Hematopoietic multipotent progenitor cell treated with erythropoietin and hydrocortisone succinate and interleukin-3 and kit ligand, for 6 days (in vitro differentiated cells): ENCODE results near the gene SLAMF8.

Experiments used
- DNase-seq: peaks from one replicate; pipeline ENCODE4 v3.0.0-alpha.2; 2015

Gene SLAMF8

DNA sequence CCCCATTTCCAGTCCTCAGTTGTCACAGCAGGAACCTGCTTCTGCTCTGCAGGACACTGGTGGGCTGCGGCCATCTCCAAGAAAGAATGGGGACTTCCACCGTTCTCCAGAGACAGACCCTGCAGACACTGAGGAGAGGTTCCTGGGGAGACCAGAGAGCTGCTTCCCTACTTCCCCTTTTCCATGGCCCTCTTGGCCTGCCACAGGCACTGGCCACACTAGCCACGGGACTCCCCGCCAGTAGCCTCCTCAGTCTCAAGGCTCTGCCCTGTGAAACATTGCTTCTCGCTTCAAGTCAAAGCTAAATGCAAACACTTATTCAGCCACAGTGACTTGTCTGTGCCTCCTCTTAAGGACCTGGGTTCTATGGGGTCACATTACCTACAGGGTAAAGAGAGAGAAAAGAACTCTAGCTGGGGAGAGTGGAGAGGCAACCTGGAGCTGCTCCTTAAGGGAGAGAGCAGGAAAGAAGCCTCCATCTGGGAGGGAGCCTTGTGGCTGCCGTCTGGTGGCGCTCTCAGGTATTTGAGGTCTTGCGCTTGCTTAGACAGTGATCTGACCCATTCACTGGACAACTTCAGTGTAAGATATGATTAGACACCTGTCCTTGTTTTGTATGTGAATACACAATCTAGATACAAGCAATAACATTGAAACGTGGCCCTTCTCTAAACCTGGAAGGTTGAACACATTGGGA lies 5.4 kb upstream of the SLAMF8 start:
- DNase-seq, result no peak

DNA sequence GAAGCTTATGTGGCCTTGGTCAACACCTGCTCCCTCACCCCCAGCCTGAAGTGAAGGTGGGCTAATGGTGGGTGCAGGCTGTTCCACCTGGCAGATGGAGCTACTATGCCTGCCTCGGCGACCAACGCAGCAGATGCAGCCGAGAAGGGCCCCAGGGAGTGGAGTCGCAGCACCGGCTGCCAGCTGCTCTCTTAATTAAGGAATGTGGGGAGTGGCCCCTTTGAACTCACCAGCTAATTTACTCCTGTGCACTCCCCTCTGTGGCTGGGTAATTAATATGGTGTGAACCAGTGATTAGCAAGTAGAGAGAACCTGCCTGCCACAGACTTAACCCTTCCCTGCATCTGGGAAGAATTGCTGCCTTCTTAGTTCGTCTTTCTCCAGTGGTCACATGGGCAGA lies 3.3 kb upstream of the SLAMF8 start:
- no peak for DNase-seq

- DNase-seq, result no peak
Measured at GRCh38 chr1:159825564-159825963, 1.1 kb upstream of the SLAMF8 start.

- DNase-seq, result no peak
Measured at GRCh38 chr1:159827102-159827490, 423 bp downstream of the SLAMF8 start.

DNA sequence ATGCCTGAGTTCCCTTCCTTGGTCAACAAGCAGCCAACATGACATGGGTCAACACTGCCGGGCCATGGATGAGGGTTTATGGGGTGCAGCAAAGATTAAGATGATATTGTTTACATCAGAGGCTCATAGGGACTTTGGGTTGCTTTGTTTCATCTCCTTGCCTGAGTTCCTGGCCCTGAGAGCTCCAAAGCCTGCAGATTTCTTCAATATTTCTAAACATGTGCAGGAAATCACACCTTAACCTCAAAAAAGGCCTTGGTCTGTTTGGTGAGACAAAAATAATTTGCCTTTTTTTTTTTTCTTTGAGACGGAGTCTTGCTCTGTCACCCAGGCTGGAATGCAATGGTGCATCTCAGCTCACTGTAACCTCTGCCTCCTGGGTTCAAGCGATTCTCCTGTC lies 876 bp downstream of the SLAMF8 start:
- DNase-seq, result no peak

DNA sequence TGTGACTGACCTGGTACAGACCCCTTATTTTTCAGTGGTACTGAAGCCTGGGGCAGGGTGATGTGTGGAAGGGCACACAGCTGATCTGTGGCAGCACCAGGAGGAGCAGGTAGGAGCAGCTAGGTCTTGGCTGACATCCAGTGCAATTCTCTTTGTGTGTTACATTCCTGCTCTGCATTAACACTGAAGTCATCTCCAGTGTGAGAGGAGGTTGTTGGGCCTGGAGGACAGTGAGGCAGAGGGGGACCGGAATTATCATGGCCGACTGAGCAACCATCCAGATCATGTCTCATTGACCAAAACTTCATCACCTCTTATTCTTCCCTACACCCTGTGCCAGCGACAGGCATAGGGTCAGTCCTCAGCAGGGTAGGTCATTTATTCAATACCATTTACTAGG lies 1.5 kb downstream of the SLAMF8 start:
- DNase-seq, result no peak

GRCh38 chr1:159828581-159829272 lies 2.1 kb downstream of the SLAMF8 start:
- no peak for DNase-seq

DNA sequence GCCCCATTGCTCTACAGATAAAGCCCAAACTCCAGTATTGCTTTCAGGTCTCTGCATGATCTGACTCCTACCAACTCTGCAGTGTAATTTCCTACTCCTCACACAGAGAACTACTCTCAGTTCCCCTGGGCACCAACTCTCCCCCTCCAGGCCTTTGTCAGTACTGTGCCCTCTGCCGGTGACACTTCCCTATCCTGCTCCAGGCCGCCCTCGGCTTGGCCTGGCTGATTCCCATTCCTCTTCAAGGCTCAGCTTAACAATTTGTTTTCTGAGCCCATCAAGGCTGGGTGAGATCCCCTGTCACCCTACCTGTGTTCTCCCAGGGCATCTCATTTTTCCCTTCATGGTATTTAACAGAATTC lies 2.6 kb downstream of the SLAMF8 start:
- peak; percentile 76 for DNase-seq

- no peak for DNase-seq
Measured at GRCh38 chr1:159829822-159830465, 3.3 kb downstream of the SLAMF8 start.

- no peak for DNase-seq
Measured at GRCh38 chr1:159830722-159831121, 4.0 kb downstream of the SLAMF8 start.

- no peak for DNase-seq
Measured at GRCh38 chr1:159831412-159832141, 4.9 kb downstream of the SLAMF8 start.

- DNase-seq, result no peak
Measured at GRCh38 chr1:159832309-159832708, 5.6 kb downstream of the SLAMF8 start.

GRCh38 chr1:159835356-159835755 lies 8.7 kb downstream of the SLAMF8 start:
- no peak for DNase-seq

DNA sequence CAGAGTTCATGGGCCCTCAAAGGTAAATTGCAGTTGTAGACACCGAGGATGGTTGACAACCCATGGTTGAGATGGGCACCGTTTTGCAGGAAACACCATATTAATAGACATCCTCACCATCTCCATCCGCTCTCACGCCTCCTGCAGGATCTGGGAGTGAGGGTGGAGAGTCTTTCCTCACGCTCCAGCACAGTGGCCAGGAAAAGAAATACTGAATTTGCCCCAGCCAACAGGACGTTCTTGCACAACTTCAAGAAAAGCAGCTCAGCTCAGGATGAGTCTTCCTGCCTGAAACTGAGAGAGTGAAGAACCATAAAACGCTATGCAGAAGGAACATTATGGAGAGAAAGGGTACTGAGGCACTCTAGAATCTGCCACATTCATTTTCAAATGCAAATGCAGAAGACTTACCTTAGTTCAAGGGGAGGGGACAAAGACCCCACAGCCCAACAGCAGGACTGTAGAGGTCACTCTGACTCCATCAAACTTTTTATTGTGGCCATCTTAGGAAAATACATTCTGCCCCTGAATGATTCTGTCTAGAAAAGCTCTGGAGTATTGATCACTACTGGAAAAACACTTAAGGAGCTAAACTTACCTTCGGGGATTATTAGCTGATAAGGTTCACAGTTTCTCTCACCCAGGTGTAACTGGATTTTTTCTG lies 9.3 kb downstream of the SLAMF8 start:
- no peak for DNase-seq

GRCh38 chr1:159838715-159839114 lies 12.0 kb downstream of the SLAMF8 start:
- peak; percentile 51 for DNase-seq

DNA sequence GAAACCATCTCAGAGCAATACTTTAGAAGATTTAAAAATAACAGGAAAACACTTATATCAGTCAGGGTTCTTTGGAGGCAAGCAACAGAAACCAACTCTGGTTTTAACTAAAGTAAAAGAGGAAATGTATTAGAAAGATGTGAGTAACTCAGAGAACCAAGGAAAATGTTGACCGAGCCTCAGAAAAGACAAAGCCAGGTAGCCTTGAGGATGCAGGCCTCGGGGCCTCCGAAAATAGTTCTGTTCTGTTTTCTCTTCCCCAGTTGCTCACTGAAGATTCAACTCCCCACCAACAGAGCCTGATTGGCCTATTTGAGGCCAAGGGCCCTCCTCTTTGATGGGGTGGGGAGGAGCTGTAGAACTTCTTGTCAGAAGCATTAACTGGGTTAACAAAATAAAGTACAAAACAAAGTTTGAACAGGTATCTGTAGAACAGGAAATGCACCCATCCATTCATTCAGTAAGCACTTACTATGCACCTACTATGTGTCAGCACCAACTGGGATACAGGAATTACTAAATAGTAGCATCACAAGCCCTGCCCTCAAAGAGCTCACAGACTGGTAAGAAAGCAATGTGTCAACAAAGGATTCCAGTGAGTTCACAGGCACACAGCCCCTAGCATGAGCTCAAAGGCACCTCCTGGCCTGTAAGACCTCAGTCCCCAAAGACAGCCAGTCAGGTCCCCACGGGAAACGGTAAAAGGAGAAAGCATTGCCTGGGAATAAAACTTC lies 12.6 kb downstream of the SLAMF8 start:
- no peak for DNase-seq

DNA sequence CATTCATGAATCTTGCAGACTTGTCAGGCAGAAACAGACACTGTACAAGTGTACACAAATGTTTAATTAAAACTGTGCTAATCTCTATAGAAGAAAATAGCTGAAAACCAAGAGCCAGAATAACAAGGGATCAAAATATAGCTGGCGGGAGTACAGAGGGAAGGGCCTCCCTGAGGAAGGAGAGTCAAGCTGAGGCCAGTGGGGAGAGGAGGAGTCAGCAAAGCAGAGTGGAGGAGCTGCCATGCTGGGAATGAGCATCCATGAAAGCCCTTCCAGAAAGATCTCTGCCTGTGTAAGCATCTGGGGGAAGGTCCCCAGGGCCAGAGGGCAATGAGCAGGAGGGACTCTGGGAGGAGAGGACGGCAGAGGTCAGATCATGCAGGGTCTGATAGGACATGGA lies 15.1 kb downstream of the SLAMF8 start:
- DNase-seq, result no peak

- DNase-seq, result no peak
Measured at GRCh38 chr1:159843459-159843858, 16.8 kb downstream of the SLAMF8 start.

DNA sequence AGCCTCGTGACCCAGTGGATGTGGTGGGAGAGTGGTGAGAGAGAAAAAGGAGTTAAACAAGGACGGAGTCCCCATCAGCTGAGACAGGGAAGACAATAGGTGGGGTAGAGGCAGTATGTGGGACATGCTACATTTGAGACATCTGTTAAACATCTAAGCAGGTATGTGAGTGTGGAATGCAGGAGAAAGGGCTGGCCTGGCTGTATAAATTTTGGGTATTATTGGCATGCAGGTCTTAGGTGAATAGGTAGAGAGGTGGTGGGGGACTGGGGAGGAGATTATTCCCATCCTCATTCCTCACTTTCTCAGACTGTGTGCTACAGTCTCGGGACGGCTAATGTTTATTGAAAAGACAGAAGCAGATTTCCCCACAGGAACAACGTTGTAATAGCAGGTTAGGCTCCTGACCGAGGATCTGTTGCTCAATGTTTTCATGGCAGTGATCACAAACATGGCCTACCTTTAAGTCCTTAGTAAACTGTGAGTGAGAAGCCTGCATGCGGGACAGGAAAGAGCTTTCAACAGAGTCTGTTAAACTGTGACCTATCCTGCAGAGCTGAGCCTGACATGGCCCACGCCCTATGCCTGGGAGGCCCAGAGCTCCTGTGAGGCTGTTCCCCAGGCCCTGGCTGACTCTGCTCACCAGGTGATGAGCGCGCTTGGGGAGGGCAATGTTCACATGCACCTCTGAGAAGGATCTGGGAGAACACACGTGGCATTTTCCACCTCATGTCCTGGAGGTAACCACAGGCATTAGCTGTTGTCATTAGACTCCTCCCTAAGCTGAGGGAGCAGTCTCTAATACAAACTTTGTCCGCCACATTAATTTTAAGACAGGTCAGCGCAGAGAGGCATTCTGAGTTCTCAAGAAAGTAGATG lies 19.3 kb downstream of the SLAMF8 start:
- no peak for DNase-seq

GRCh38 chr1:159847231-159847630 lies 20.6 kb downstream of the SLAMF8 start:
- no peak for DNase-seq

DNA sequence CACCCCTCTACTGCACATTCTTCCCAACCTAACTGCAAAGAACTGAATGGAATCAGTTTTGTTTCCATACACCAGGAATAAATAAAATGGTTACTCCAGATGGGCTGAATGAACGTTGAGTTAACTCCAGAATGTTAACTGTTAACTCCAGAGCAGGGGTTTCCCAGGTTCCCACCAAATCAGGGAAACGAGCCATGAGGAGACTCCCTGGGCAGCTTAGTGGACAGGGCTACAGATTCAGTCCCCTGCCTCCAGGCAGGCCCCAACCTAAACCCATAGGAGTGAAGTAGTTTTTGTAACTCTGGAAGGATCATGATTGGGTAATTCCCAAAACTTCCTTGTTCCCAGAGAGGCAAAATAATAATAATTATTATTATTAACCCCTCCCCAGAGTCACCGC lies 21.7 kb downstream of the SLAMF8 start:
- no peak for DNase-seq
